Measurements from ENCODE around the gene TLCD1.

The TLCD1 gene

DNA sequence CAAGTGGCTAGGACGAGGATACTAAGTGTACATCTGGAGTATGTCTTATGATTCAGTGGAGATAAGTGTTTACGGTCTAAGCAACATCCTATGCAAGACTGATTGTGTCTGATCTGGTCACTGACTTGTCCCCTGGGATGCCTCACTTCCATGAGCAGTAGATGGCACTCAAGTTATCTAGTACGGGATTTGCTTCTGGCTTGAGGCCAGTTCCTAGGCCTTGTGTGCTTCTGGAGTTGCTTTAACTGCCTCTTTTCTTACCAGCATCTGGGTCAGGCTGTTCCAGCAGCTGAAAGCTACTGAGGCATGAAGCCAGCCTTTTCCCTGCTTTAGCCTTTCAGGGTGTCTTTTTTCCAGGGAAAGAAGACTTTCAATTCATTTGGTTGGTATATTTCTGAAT lies 41.1 kb downstream of the TLCD1 start:
- TF ChIP-seq TAF1 (IDR thresholded peaks at IDR 0.05; ENCODE audit: borderline replicate concordance, low read depth, low read length) (no peak), POLR2AphosphoS5 (IDR thresholded peaks at IDR 0.05; ENCODE audit: low read depth, low read length) (no peak), POLR2A (IDR thresholded peaks at IDR 0.05; ENCODE audit: low read depth, low read length) (no peak)
- DNase-seq (ENCODE audit: insufficient read length) = no peak
- no peak for FAIRE-seq

DNA sequence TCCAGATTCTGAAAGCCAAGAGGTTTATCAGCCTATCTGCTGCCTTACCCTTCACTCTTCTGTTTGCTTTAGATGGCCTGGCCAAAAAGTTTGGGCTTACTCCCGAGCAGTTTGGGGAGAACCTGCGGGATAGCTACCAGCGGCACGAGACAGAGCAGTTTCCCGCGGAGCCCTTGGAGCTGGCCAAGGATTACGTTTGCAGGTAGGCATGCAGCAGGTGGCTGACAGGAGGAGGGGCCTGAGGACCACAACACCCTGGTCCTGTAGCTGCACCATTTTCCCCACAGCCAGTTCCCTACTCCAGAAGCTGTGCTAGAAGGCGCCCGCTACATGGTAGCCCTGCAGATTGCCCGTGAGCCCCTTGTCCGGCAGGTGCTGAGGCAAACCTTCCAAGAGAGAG lies 43.4 kb downstream of the TLCD1 start:
- FAIRE-seq (no peak), DNase-seq (ENCODE audit: insufficient read length) (no peak)
- TF ChIP-seq TAF1 (IDR thresholded peaks at IDR 0.05; ENCODE audit: borderline replicate concordance, low read depth, low read length) (no peak), POLR2AphosphoS5 (IDR thresholded peaks at IDR 0.05; ENCODE audit: low read depth, low read length) (no peak), POLR2A (IDR thresholded peaks at IDR 0.05; ENCODE audit: low read depth, low read length) (no peak)

DNA sequence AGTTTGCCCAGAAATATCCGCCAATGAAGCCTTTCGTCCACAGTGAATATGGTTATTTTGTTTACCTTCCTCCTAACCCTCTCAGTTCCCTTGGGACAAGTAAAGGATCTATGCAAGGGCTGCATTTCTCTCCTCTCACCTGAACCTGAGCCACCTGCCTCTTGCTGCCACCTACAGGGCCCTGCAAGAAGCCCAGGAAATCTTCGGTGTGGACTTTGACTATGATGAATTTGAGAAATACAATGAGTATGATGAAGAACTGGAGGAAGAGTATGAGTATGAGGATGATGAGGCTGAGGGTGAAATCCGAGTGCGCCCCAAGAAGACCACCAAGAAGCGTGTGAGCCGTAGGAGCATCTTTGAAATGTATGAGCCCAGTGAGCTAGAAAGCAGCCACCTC lies 50.1 kb downstream of the TLCD1 start:
- DNase-seq (ENCODE audit: insufficient read length) = no peak
- TF ChIP-seq TAF1 (IDR thresholded peaks at IDR 0.05; ENCODE audit: borderline replicate concordance, low read depth, low read length) (no peak), POLR2A (IDR thresholded peaks at IDR 0.05; ENCODE audit: low read depth, low read length) (no peak), POLR2AphosphoS5 (IDR thresholded peaks at IDR 0.05; ENCODE audit: low read depth, low read length) (no peak)

DNA sequence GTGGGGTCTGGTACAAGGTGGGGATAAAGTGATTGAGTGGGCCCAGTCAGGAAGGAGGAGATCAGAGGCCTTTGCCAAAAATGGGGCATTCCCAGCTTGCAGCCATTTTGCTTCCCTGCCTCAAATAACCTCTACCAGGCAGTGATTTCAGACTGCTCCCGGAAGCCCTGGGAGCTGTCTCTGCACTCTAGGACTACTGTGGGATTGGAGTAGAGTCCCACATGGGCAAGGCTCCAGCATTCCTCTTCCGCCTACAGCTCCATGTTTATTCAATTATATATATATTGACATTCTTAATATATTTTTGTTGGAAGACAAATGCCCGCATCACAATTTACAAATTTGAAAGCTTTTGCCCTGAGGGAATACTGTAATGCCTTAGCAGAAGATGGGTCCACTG lies 50.5 kb downstream of the TLCD1 start:
- TF ChIP-seq TAF1 (IDR thresholded peaks at IDR 0.05; ENCODE audit: borderline replicate concordance, low read depth, low read length) (no peak), POLR2AphosphoS5 (IDR thresholded peaks at IDR 0.05; ENCODE audit: low read depth, low read length) (no peak), POLR2A (IDR thresholded peaks at IDR 0.05; ENCODE audit: low read depth, low read length) (no peak)
- DNase-seq (ENCODE audit: insufficient read length) = no peak
- no peak for FAIRE-seq

More for the DNA sequence above, 50.1 kb downstream of the TLCD1 start:
- no peak for FAIRE-seq
